ENCODE results near the gene TMEM183A.

- TF ChIP-seq CTCF (conservative IDR thresholded peaks at IDR 0.05; ENCODE audit: low read depth, low read length) (no peak), POLR2A (IDR thresholded peaks at IDR 0.05; ENCODE audit: low read depth, low read length) (no peak), FOS (IDR thresholded peaks at IDR 0.05; ENCODE audit: low read depth, low read length) (no peak), MAFK (IDR thresholded peaks at IDR 0.05; ENCODE audit: low read depth, low read length) (no peak), RCOR1 (IDR thresholded peaks at IDR 0.05; ENCODE audit: insufficient replicate concordance, low read length) (no peak), USF2 (IDR thresholded peaks at IDR 0.05; ENCODE audit: low read depth, low read length) (no peak), MXI1 (IDR thresholded peaks at IDR 0.05; ENCODE audit: borderline replicate concordance, low read depth, low read length) (no peak), RAD21 (IDR thresholded peaks at IDR 0.05; ENCODE audit: low read length) (no peak), MAZ (IDR thresholded peaks at IDR 0.05; ENCODE audit: borderline replicate concordance, low read depth, low read length) (no peak), CEBPB (IDR thresholded peaks at IDR 0.05; ENCODE audit: low read depth, low read length) (no peak), SMC3 (IDR thresholded peaks at IDR 0.05; ENCODE audit: low read depth, low read length) (no peak), RFX5 (IDR thresholded peaks at IDR 0.05; ENCODE audit: low read depth, low read length) (no peak)
Observed at GRCh38 chr1:202979459-202979858, 27.7 kb upstream of the TMEM183A start.
